ENCODE data around the gene ARHGEF4. TPM values are rescaled to one million over a fixed set of nuclear protein-coding genes. Genes with fewer than 3 reads are reported as not detected.

The ARHGEF4 gene
- total RNA-seq, 1 donor from 2014 or later = 9.1 TPM

DNA sequence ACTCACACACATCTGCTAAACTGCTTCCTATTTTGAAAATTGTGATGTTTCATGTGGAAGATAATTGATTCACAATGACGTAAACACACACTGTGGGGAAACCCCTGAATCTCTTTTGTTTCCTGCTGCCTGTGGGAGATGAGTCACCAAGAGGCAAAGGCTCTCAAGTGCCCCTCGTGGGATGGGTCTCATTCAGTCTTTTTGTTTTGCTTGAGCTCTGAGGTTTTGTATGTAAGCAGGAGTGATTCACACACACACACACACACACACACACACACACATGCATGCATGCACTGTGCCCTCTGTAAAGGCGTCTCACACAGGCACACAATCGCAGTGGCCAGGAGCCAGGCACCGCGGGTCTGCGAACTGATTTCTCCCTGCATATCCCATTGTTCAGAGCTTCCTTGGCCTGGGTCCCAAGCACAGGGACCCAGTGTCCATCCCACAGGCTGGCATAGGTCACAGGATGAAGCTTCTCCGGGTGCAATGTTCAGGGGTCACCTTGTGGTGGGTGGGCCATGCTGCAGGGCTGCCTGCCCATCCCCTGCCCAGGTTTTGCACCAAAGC lies 12.1 kb upstream of the ARHGEF4 start:
- DNase-seq = no peak
- no peak for ATAC-seq
- intact Hi-C loops (cut with DNase I) = no loop called here
- no peak overlapping the region for H3K27ac ChIP-seq
- TF ChIP-seq, protein P1, sequence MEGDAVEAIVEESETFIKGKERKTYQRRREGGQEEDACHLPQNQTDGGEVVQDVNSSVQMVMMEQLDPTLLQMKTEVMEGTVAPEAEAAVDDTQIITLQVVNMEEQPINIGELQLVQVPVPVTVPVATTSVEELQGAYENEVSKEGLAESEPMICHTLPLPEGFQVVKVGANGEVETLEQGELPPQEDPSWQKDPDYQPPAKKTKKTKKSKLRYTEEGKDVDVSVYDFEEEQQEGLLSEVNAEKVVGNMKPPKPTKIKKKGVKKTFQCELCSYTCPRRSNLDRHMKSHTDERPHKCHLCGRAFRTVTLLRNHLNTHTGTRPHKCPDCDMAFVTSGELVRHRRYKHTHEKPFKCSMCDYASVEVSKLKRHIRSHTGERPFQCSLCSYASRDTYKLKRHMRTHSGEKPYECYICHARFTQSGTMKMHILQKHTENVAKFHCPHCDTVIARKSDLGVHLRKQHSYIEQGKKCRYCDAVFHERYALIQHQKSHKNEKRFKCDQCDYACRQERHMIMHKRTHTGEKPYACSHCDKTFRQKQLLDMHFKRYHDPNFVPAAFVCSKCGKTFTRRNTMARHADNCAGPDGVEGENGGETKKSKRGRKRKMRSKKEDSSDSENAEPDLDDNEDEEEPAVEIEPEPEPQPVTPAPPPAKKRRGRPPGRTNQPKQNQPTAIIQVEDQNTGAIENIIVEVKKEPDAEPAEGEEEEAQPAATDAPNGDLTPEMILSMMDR (IDR thresholded peaks at IDR 0.05) = no peak
- H3K4me3 ChIP-seq = no peak overlapping the region
- H3K27me3 ChIP-seq (ENCODE audit: low read depth) = peaks cover 11% of the 10 kb centered on the region
- H3K4me1 ChIP-seq = no peaks in the 10 kb centered on the region
- no peaks in the 10 kb centered on the region for H3K36me3 ChIP-seq
- H3K9me3 ChIP-seq = no peaks in the 10 kb centered on the region

DNA sequence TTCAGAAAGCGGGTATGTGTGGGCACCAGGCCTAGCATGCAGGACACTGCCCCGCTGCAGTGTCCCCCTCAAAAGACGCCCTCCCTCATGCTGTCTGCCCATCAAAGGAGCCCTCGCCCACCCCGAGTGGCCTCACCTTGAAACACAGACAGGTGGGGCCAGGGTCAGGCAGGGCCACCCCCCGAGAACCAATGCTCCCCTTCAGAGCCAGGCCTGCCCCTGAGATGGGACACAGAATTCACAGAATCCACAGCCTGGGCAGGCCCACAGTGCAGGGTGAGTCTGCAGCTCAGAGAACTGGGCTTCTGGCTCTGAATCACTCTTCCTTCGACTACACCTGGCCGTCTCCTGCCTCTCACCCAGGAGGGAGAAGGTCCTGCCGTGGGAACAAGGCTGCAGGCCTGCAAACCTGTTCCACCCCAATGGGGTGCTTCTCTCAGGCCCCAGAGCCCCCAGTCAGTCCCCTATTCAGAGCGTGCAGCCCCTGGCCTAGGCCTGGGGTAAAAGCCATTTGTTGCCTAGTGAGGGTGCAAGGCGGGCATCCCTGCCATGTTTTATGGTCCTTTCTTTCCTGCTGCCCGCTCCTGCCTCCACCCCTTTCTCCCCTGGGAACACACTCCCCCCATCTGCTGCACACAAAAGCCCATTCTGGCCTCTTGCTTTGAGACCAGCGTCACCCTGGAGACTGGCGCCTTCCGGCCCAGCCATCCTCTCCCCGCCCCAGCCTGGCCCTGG lies 11.3 kb upstream of the ARHGEF4 start:
- intact Hi-C loops (cut with DNase I) = no loop called here
- ATAC-seq (no peak), DNase-seq (no peak)
- Histone ChIP-seq H3K9me3 (no peaks in the 10 kb centered on the region), H3K27ac (no peak overlapping the region), H3K36me3 (no peaks in the 10 kb centered on the region), H3K4me3 (no peak overlapping the region), H3K27me3 (ENCODE audit: low read depth) (peaks cover 4% of the 10 kb centered on the region), H3K4me1 (no peaks in the 10 kb centered on the region)
- TF ChIP-seq, protein P1 (IDR thresholded peaks at IDR 0.05) = no peak

DNA sequence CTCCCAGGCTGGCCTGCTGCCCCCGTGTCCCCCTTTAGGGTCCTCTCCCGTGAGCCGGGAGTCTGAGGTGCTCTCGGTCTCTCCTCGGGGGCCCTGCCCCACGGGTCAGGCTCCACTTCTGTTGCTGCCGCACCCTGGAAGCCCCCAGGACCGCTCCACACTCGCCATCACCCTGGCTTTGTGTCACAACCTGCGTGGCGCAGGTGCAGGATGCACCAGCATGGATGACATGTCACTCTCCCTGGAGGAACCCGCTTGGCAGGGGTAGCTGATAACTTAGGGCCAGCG lies 10.8 kb upstream of the ARHGEF4 start:
- Histone ChIP-seq H3K4me3 (no peak overlapping the region), H3K36me3 (no peaks in the 10 kb centered on the region), H3K4me1 (no peaks in the 10 kb centered on the region), H3K27me3 (ENCODE audit: low read depth) (peaks cover 4% of the 10 kb centered on the region), H3K27ac (no peak overlapping the region), H3K9me3 (no peaks in the 10 kb centered on the region)
- ATAC-seq (no peak), DNase-seq (no peak)
- intact Hi-C loops (cut with DNase I) = no loop called here
- TF ChIP-seq, protein P1 (IDR thresholded peaks at IDR 0.05) = no peak

DNA sequence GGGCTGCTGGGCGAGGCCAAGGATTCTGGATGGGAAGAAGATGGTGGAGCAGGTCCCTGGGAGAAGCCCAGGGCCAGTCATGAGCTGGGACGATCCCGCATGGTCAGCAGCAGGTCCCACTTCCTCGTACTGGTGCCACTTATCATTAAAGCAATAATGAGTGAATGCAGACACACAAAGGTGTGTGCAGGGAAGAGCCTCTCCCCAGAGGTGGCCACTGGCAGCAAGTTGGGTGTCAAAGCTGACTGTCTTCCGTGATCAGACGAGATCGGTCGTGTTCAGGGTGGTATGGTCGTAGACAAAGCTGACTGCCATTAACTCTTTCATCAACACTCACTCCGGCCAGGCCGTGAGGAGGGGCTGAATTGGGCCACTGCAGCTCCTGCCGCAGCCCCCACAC lies 10.3 kb upstream of the ARHGEF4 start:
- H3K36me3 ChIP-seq = no peaks in the 10 kb centered on the region
- intact Hi-C loops (cut with DNase I) = no loop called here
- H3K9me3 ChIP-seq = no peaks in the 10 kb centered on the region
- no peaks in the 10 kb centered on the region for H3K4me1 ChIP-seq
- TF ChIP-seq, protein P1 (IDR thresholded peaks at IDR 0.05) = no peak
- DNase-seq (no peak), ATAC-seq (no peak)
- H3K27me3 ChIP-seq (ENCODE audit: low read depth) = peaks cover 8% of the 10 kb centered on the region
- H3K4me3 ChIP-seq = no peak overlapping the region
- no peak overlapping the region for H3K27ac ChIP-seq

DNA sequence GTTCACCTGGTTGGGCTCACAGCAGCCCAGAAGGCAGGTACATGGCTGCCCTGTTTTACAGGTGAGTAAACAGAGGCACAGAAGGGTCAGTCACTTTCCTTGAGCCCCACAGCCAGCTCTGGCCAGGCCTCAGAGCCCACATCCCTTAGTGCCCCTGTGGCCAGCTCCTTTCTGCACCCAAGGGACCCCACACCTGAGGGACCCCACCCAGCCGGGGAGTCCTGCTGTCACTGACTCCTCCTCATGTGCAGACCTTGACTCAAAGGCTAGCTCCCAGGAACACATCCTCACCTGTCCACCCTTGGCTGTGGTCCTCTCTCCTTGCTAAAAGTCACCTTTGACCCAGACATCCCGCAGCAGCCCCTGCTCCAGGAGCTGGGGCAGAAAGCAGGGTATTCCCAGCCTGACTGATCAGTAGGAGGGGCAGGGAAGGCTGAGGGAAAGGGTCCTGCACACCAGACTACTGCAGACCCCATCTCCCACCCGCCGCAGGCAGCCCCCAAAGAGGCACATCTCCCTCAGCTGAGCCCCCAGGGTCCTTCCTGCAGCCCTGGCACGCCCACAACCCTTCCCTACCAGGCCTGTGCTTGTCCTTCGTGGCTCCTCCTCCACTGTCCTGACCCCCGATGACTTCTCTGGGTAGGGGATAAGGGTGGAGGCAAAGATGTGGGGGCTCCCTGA lies 9.8 kb upstream of the ARHGEF4 start:
- Histone ChIP-seq H3K27ac (no peak overlapping the region), H3K36me3 (no peaks in the 10 kb centered on the region), H3K4me3 (no peak overlapping the region), H3K4me1 (no peaks in the 10 kb centered on the region), H3K9me3 (no peaks in the 10 kb centered on the region), H3K27me3 (ENCODE audit: low read depth) (peaks cover 12% of the 10 kb centered on the region)
- TF ChIP-seq, protein P1 (IDR thresholded peaks at IDR 0.05) = no peak
- intact Hi-C loops (cut with DNase I) = no loop called here
- no peak for DNase-seq
- no peak for ATAC-seq

Measured in lower lobe of right lung (tissue), 2 donors.